Activated T-helper 2 cell treated with anti-CD3 and anti-CD28 coated beads, Interferon-gamma antibody, Interleukin-2, Interleukin-4, amounts not matched to agents 10 μg/mL and 5 μg/mL and 100 μg/mL, durations not matched to agents 14 hours and 24 hours and 36 hours (primary cell): ENCODE results near the gene TACR2. TPM values are rescaled to one million over a fixed set of nuclear protein-coding genes. Genes with fewer than 3 reads are reported as not detected.

Experiments
- DNase-seq: peaks from one replicate; pipeline ENCODE4 v3.0.0; 2021; ENCODE audit warnings: low spot score
- H3K27ac Mint-ChIP-seq: one replicate; pipeline ENCODE4 v1.8.0; 2021; ENCODE audit warnings: mixed read lengths
- H3K27me3 Mint-ChIP-seq: one replicate; pipeline ENCODE4 v1.8.0; 2021; ENCODE audit warnings: low read depth, mixed read lengths
- H3K36me3 Mint-ChIP-seq: one replicate; pipeline ENCODE4 v1.8.0; 2021; ENCODE audit warnings: low read depth, mixed read lengths
- H3K4me1 Mint-ChIP-seq: one replicate; pipeline ENCODE4 v1.8.0; 2021; ENCODE audit warnings: low read depth, mixed read lengths
- H3K4me3 Mint-ChIP-seq: one replicate; pipeline ENCODE4 v1.8.0; 2021; ENCODE audit warnings: low read depth, mild to moderate bottlenecking, moderate library complexity, mixed read lengths
- H3K9me3 Mint-ChIP-seq: one replicate; pipeline ENCODE4 v1.8.0; 2021; ENCODE audit warnings: mixed read lengths
- intact Hi-C: fragments of 100-400 bp; cut with micrococcal nuclease; formaldehyde crosslinking; loops from one replicate; pipeline ENCODE4 v1.15.1; 2023
- total RNA-seq: library from RNA; stranded (reverse); gene quantifications from 2 replicates; pipeline ENCODE4 v1.2.3, GENCODE V29; 2022

TACR2 gene
- total RNA-seq, 1 donor from 2014 or later = not detected

- H3K27me3 Mint-ChIP-seq = peaks cover 7% of the 10 kb centered on the region
- no peaks in the 10 kb centered on the region for H3K36me3 Mint-ChIP-seq
- intact Hi-C loops = no loop called here
Measured at GRCh38 chr10:69443354-69443753, 26.6 kb upstream of the TACR2 start.

GRCh38 chr10:69439813-69440506, 23.2 kb upstream of the TACR2 start:
- intact Hi-C loops = no loop called here
- no peak for DNase-seq
- Mint-ChIP-seq H3K4me1 (no peaks in the 10 kb centered on the region), H3K36me3 (no peaks in the 10 kb centered on the region), H3K9me3 (no peaks in the 10 kb centered on the region), H3K27me3 (peaks cover 14% of the 10 kb centered on the region), H3K4me3 (no peak overlapping the region), H3K27ac (no peak overlapping the region)

More at GRCh38 chr10:69443354-69443753, 26.6 kb upstream of the TACR2 start:
- no peak for DNase-seq
- H3K4me3 Mint-ChIP-seq = no peak overlapping the region
- H3K4me1 Mint-ChIP-seq = no peaks in the 10 kb centered on the region
- H3K9me3 Mint-ChIP-seq = no peaks in the 10 kb centered on the region
- H3K27ac Mint-ChIP-seq = no peak overlapping the region

- peaks cover 14% of the 10 kb centered on the region for H3K27me3 Mint-ChIP-seq
- no peak for DNase-seq
- intact Hi-C loops = no loop called here
- H3K4me3 Mint-ChIP-seq = no peak overlapping the region
- no peaks in the 10 kb centered on the region for H3K4me1 Mint-ChIP-seq
- H3K36me3 Mint-ChIP-seq = no peaks in the 10 kb centered on the region
- no peaks in the 10 kb centered on the region for H3K9me3 Mint-ChIP-seq
- H3K27ac Mint-ChIP-seq = no peak overlapping the region
Measured at GRCh38 chr10:69439350-69439739, 22.6 kb upstream of the TACR2 start.

- intact Hi-C loops = no loop called here
- Mint-ChIP-seq H3K27ac (no peak overlapping the region), H3K4me1 (no peaks in the 10 kb centered on the region), H3K9me3 (no peaks in the 10 kb centered on the region), H3K36me3 (no peaks in the 10 kb centered on the region), H3K4me3 (no peak overlapping the region), H3K27me3 (peaks cover 16% of the 10 kb centered on the region)
- DNase-seq = no peak
Measured at GRCh38 chr10:69438536-69439349, 22.0 kb upstream of the TACR2 start.

GRCh38 chr10:69437321-69438259, 20.9 kb upstream of the TACR2 start:
- peaks cover 11% of the 10 kb centered on the region for H3K27me3 Mint-ChIP-seq
- DNase-seq = no peak
- H3K36me3 Mint-ChIP-seq = no peaks in the 10 kb centered on the region
- intact Hi-C loops = no loop called here
- no peaks in the 10 kb centered on the region for H3K9me3 Mint-ChIP-seq
- no peak overlapping the region for H3K27ac Mint-ChIP-seq
- no peak overlapping the region for H3K4me3 Mint-ChIP-seq
- H3K4me1 Mint-ChIP-seq = no peaks in the 10 kb centered on the region

GRCh38 chr10:69435966-69436520, 19.3 kb upstream of the TACR2 start:
- no peak overlapping the region for H3K27ac Mint-ChIP-seq

GRCh38 chr10:69434926-69435325, 18.2 kb upstream of the TACR2 start:
- Mint-ChIP-seq H3K27ac (no peak overlapping the region), H3K9me3 (no peaks in the 10 kb centered on the region), H3K4me1 (no peaks in the 10 kb centered on the region), H3K36me3 (no peaks in the 10 kb centered on the region), H3K27me3 (peaks cover 13% of the 10 kb centered on the region), H3K4me3 (no peak overlapping the region)
- intact Hi-C loops = no loop called here
- no peak for DNase-seq

More at GRCh38 chr10:69435966-69436520, 19.3 kb upstream of the TACR2 start:
- Mint-ChIP-seq H3K27me3 (peaks cover 13% of the 10 kb centered on the region), H3K4me1 (no peaks in the 10 kb centered on the region), H3K9me3 (no peaks in the 10 kb centered on the region), H3K4me3 (no peak overlapping the region), H3K36me3 (no peaks in the 10 kb centered on the region)
- intact Hi-C loops = no loop called here
- no peak for DNase-seq

GRCh38 chr10:69434169-69434568, 17.5 kb upstream of the TACR2 start:
- H3K9me3 Mint-ChIP-seq = no peaks in the 10 kb centered on the region
- H3K4me1 Mint-ChIP-seq = no peaks in the 10 kb centered on the region
- DNase-seq = no peak
- intact Hi-C loops = no loop called here
- H3K4me3 Mint-ChIP-seq = no peak overlapping the region
- peaks cover 13% of the 10 kb centered on the region for H3K27me3 Mint-ChIP-seq
- H3K27ac Mint-ChIP-seq = no peak overlapping the region
- no peaks in the 10 kb centered on the region for H3K36me3 Mint-ChIP-seq

- no peaks in the 10 kb centered on the region for H3K36me3 Mint-ChIP-seq
- peaks cover 17% of the 10 kb centered on the region for H3K4me1 Mint-ChIP-seq
- no peak overlapping the region for H3K27ac Mint-ChIP-seq
Measured at GRCh38 chr10:69428165-69428564, 11.4 kb upstream of the TACR2 start.

GRCh38 chr10:69426376-69426727, 9.6 kb upstream of the TACR2 start:
- intact Hi-C loops = loop anchor here (2.0 kb wide), 1 partner anchor 80 kb away; no protein-coding TSS in a partner anchor
- Mint-ChIP-seq H3K27ac (no peak overlapping the region), H3K27me3 (no peaks in the 10 kb centered on the region), H3K4me3 (no peak overlapping the region), H3K9me3 (no peaks in the 10 kb centered on the region), H3K4me1 (peaks cover 17% of the 10 kb centered on the region), H3K36me3 (no peaks in the 10 kb centered on the region)
- DNase-seq = no peak

More at GRCh38 chr10:69428165-69428564, 11.4 kb upstream of the TACR2 start:
- no peak for DNase-seq
- peaks cover 2% of the 10 kb centered on the region for H3K27me3 Mint-ChIP-seq
- no peak overlapping the region for H3K4me3 Mint-ChIP-seq
- H3K9me3 Mint-ChIP-seq = no peaks in the 10 kb centered on the region
- intact Hi-C loops = no loop called here

- no peak for DNase-seq
- intact Hi-C loops = loop anchor here (2.0 kb wide), 1 partner anchor 81 kb away; no protein-coding TSS in a partner anchor
- Mint-ChIP-seq H3K27me3 (no peaks in the 10 kb centered on the region), H3K4me3 (no peak overlapping the region), H3K27ac (no peak overlapping the region), H3K36me3 (no peaks in the 10 kb centered on the region), H3K9me3 (no peaks in the 10 kb centered on the region), H3K4me1 (peaks cover 17% of the 10 kb centered on the region)
Measured at GRCh38 chr10:69425511-69426298, 9.0 kb upstream of the TACR2 start.

- Mint-ChIP-seq H3K9me3 (no peaks in the 10 kb centered on the region), H3K27me3 (no peaks in the 10 kb centered on the region), H3K4me3 (no peak overlapping the region), H3K4me1 (peaks cover 17% of the 10 kb centered on the region), H3K36me3 (no peaks in the 10 kb centered on the region), H3K27ac (no peak overlapping the region)
- DNase-seq = no peak
- intact Hi-C loops = no loop called here
Measured at GRCh38 chr10:69425041-69425440, 8.3 kb upstream of the TACR2 start.
